Adipocyte (in vitro differentiated cells): Measurements from ENCODE around the gene KLHL33.

ENCODE experiments used
- DNase-seq: peaks from one replicate; pipeline ENCODE4 v3.0.0-alpha.2; 2015; ENCODE audit warnings: low read depth
- H3K27me3 ChIP-seq: replicated peaks from 2 replicates; pipeline ENCODE4 v1.7.0; 2013; ENCODE audit warnings: mild to moderate bottlenecking, low read length, moderate library complexity; ENCODE audit not compliant: control insufficient read depth, insufficient read depth
- H3K36me3 ChIP-seq: 2 replicates; pipeline ENCODE4 v1.7.0; 2013; ENCODE audit warnings: low read length, mild to moderate bottlenecking, moderate library complexity; ENCODE audit not compliant: control insufficient read depth, insufficient read depth, severe bottlenecking
- H3K4me1 ChIP-seq: 2 replicates; pipeline ENCODE4 v1.7.0; 2013; ENCODE audit warnings: mild to moderate bottlenecking, low read length, moderate library complexity; ENCODE audit not compliant: control insufficient read depth, insufficient read depth
- H3K4me3 ChIP-seq: 2 replicates; pipeline ENCODE4 v1.7.0; 2013; ENCODE audit warnings: mild to moderate bottlenecking, low read length, moderate library complexity
- H3K9ac ChIP-seq: 2 replicates; pipeline ENCODE4 v1.7.0; 2013; ENCODE audit warnings: mild to moderate bottlenecking, low read length, moderate library complexity
- H3K9me3 ChIP-seq: 2 replicates; pipeline ENCODE4 v1.7.0; 2013; ENCODE audit warnings: mild to moderate bottlenecking, low read length, moderate library complexity; ENCODE audit not compliant: control insufficient read depth

KLHL33 gene

GRCh38 chr14:20383032-20383431, 52.9 kb downstream of the KLHL33 start:
- no peak for DNase-seq
- Histone ChIP-seq H3K9me3 (no peaks in the 10 kb centered on the region), H3K27me3 (no peaks in the 10 kb centered on the region), H3K36me3 (peaks cover 96% of the 10 kb centered on the region), H3K4me1 (no peaks in the 10 kb centered on the region), H3K4me3 (no peak overlapping the region), H3K9ac (no peak overlapping the region)

GRCh38 chr14:20382526-20382925, 53.4 kb downstream of the KLHL33 start:
- Histone ChIP-seq H3K9me3 (no peaks in the 10 kb centered on the region), H3K9ac (no peak overlapping the region), H3K4me3 (no peak overlapping the region), H3K36me3 (peaks cover 96% of the 10 kb centered on the region), H3K4me1 (no peaks in the 10 kb centered on the region), H3K27me3 (no peaks in the 10 kb centered on the region)
- DNase-seq = no peak

GRCh38 chr14:20381341-20381740, 54.6 kb downstream of the KLHL33 start:
- no peaks in the 10 kb centered on the region for H3K4me1 ChIP-seq
- H3K36me3 ChIP-seq = peaks cover 100% of the 10 kb centered on the region
- H3K4me3 ChIP-seq = no peak overlapping the region
- H3K9me3 ChIP-seq = no peaks in the 10 kb centered on the region
- no peaks in the 10 kb centered on the region for H3K27me3 ChIP-seq
- no peak overlapping the region for H3K9ac ChIP-seq
- no peak for DNase-seq

DNA sequence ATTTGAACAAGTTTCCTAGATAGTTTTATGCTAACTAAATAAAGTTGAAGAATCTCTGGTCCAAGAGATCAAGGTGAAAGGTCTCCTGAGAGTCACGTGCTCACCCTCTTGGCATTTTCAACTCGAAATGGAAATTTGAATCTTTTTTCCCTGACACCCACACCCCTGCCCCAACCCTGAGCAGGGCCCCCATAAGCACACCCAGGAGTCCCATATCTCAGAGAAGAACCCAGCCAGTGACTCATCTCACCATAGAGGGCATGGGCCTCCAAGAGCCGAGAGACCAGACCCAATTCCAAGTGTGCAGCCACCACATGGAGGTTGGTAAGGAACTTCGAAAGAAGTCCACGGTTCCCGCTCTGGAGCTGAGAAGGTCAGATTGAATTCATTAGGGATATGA, 55.3 kb downstream of the KLHL33 start:
- no peak overlapping the region for H3K4me3 ChIP-seq
- H3K27me3 ChIP-seq = no peaks in the 10 kb centered on the region
- H3K9me3 ChIP-seq = no peaks in the 10 kb centered on the region
- no peaks in the 10 kb centered on the region for H3K4me1 ChIP-seq
- H3K36me3 ChIP-seq = peaks cover 100% of the 10 kb centered on the region
- H3K9ac ChIP-seq = no peak overlapping the region
- no peak for DNase-seq

DNA sequence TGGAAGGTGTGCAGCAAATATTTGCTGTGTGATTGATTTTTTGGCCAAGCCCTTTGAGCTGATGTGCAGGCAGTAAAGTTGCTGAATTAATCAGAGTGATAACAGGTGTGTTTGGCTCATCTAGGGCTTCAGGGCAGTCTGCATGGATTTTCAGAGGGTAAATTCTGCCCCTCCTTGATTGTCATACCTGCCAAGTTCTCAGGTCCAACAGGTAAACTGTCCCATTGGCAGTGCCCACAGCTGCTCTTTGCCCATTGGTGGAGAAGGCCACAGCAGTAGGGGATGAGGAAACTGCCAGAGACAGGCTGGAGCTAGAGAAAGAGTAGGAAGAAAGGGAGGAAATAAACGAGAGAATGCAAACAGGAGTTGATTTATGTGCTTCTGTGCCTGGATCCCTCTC, 56.2 kb downstream of the KLHL33 start:
- Histone ChIP-seq H3K4me1 (no peaks in the 10 kb centered on the region), H3K27me3 (no peaks in the 10 kb centered on the region), H3K36me3 (peaks cover 100% of the 10 kb centered on the region), H3K4me3 (no peak overlapping the region), H3K9ac (no peak overlapping the region), H3K9me3 (no peaks in the 10 kb centered on the region)
- DNase-seq = no peak

DNA sequence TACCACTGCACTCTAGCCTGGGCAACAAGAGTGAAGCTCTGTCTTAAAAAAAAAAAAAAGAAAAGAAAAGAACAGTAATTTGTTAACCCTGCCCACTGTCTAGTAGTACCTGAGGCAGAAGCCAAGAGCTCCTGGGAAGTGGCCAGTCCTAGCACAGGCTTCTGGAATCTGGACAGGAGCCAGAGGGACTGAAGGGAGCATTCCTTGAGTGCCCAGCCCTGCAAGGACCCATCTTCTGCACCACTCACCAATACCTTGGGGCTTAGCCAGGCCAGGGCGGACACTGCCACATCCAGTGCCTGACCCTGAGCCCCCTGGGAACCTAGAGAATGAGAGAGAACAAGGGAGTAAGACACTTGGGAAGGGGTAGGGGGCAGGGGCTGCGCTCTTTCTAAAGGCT, 58.8 kb downstream of the KLHL33 start:
- no peaks in the 10 kb centered on the region for H3K9me3 ChIP-seq
- no peaks in the 10 kb centered on the region for H3K27me3 ChIP-seq
- DNase-seq = no peak
- H3K4me1 ChIP-seq = no peaks in the 10 kb centered on the region
- H3K4me3 ChIP-seq = no peak overlapping the region
- peaks cover 100% of the 10 kb centered on the region for H3K36me3 ChIP-seq
- H3K9ac ChIP-seq = no peak overlapping the region

DNA sequence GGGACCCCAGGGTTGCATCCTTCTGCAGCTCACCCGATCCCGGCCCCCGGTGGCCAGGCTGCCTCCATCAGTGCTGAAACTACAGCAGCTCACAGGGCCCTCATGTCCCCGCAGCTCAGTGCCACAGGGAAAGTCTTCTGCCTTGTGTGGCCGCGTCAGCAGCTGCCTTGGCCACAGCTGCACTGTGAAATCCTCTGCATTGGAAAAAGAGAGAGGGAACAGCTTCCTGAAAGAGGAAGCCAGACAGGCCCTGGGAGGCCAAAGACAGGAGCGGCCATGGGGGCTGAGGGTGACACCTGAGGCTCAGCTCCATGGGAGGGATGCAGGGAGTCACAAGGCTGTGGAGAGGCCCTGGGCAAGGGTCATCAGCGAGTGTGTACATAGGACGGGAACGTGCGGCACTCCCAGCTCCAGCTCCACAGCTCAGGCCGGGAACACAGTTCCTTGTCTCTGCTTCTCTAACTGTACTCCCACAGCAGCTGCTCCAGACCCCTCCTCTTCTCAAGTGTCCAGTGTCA, 59.8 kb downstream of the KLHL33 start:
- no peak overlapping the region for H3K4me3 ChIP-seq

More for the DNA sequence above, 59.8 kb downstream of the KLHL33 start:
- Histone ChIP-seq H3K36me3 (peaks cover 100% of the 10 kb centered on the region), H3K9me3 (no peaks in the 10 kb centered on the region), H3K27me3 (no peaks in the 10 kb centered on the region), H3K4me1 (no peaks in the 10 kb centered on the region), H3K9ac (no peak overlapping the region)
- no peak for DNase-seq
